SK-N-MC (cell line): ENCODE data around the gene MEIS2.

Experiments used
- EZH2 ChIP-seq: fragments of 200-600 bp; sonication (generic); IDR thresholded peaks from one replicate; pipeline ENCODE4 v1.6.1; 2017; ENCODE audit warnings: antibody characterized with exemption
- FOXP2 ChIP-seq: optimal IDR thresholded peaks from 2 replicates; pipeline ENCODE3; 2011; ENCODE audit warnings: mild to moderate bottlenecking, moderate library complexity; ENCODE audit not compliant: insufficient read depth; ENCODE audit errors: extremely low read length, control extremely low read depth
- POLR2AphosphoS5 ChIP-seq: IDR thresholded peaks from 2 replicates; pipeline ENCODE4 v1.6.1; 2012; ENCODE audit warnings: mild to moderate bottlenecking, low read depth, low read length, borderline replicate concordance

DNA sequence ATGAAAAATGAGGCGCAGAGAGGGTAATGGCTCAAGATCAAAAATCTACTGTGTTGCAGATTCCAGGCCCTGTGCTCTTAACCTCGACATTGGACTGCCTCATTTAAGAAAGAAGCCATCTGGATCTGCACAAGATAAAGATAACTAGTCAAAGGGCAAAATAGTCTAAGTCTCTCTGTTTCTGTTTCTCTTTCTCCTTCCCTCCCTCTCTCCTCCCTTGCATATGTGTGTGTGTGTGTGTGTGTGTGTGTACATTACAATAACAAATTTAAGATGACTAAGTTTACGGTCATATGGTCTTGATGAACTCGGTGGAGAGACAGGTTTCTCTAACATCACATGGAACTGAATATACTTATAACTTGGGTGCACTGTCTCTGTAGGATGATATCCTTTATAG lies 69.2 kb downstream of the MEIS2 start:
- TF ChIP-seq EZH2 (no peak), FOXP2 (no peak), POLR2AphosphoS5 (no peak)
